Lower leg skin (tissue), 4 donors: ENCODE results near the gene OSGIN1. TPM values are rescaled to one million over a fixed set of nuclear protein-coding genes. Genes with fewer than 3 reads are reported as not detected.

Experiments
- DNase-seq, 2 donors: peaks; one replicate each; pipeline ENCODE4 v3.0.0-alpha.2; 2019; ENCODE audit warnings: low spot score in 2 of 2
- H3K4me3 ChIP-seq: fragments of 200-600 bp; sonication (generic); 2 replicates; pipeline ENCODE4 v1.5.1; 2017; ENCODE audit warnings: mild to moderate bottlenecking, low read depth; ENCODE audit not compliant: poor library complexity, severe bottlenecking
- POLR2A ChIP-seq, 2 donors: fragments of 450-650 bp; IDR thresholded peaks; one replicate each; pipeline ENCODE4 v1.6.1; 2016 to 2017; ENCODE audit warnings: antibody characterized with exemption in 2 of 2, mild to moderate bottlenecking in 1 of 2, moderate library complexity in 1 of 2
- WGBS, 2 donors: methylation state at CpG; one replicate each; pipeline ENCODE4 v1.1.5; 2018; 5-methylcytosine and 5-hydroxymethylcytosine counted together
- intact Hi-C: fragments of 100-400 bp; cut with DNase I; formaldehyde crosslinking; loops from one replicate; pipeline ENCODE4 v1.15.0; 2023; ENCODE audit warnings: low total_unique reads
- total RNA-seq, 4 donors: library from RNA; depleted of rRNA; stranded (reverse); fragments of >200 nt; gene quantifications; one replicate each; pipeline ENCODE4 v1.1.0, GENCODE V29; 2016
- TF ChIP-seq, protein P1 (sequence below), 3 donors: fragments of 450-650 bp; IDR thresholded peaks; one replicate each; pipeline ENCODE4 v1.5.1; 2016; ENCODE audit warnings: antibody characterized with exemption in 3 of 3, mild to moderate bottlenecking in 3 of 3, moderate library complexity in 2 of 3

The OSGIN1 gene
- total RNA-seq, 4 donors from 2014 or later: 1.1 to 3.2 (median 2.4) TPM

DNA sequence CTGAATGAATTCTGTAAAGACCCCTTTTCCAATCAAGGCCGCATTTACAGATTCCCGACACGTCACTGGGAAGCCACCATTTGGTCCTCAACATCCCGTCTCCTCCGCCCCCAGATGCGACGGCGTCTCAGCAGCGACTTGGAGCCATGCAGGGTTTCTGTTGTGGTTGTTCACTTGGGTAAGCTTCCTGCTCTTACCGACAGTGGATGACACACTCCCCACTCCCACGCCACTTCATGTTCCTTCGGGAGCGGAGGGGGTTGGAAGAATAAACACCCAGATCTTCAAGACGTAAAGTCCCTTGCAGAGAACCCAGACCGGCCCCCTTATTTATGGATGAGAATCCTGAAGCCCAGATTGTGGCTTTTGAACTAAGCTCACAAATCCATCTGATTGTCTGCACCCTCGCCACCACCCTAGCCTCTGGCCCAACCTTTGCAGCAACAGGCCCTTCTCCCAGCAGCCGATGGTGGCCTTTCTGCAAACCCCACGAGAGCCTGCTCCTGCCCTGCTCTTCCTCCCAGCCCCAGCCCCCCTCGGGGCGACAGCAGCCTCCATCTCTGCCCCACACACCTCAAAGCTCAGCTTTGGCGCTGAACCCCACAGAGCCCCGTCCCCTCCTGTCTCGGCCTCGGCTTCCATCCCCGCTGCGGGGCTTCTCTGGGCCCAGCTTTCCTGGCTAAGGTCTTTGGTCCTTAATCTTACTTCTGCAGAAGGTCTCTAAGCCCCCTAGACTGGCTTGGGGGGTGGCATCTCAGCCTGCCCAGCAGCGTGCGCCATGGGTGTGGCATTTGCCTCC, 19.0 kb upstream of the OSGIN1 start:
- TF ChIP-seq, protein P1, sequence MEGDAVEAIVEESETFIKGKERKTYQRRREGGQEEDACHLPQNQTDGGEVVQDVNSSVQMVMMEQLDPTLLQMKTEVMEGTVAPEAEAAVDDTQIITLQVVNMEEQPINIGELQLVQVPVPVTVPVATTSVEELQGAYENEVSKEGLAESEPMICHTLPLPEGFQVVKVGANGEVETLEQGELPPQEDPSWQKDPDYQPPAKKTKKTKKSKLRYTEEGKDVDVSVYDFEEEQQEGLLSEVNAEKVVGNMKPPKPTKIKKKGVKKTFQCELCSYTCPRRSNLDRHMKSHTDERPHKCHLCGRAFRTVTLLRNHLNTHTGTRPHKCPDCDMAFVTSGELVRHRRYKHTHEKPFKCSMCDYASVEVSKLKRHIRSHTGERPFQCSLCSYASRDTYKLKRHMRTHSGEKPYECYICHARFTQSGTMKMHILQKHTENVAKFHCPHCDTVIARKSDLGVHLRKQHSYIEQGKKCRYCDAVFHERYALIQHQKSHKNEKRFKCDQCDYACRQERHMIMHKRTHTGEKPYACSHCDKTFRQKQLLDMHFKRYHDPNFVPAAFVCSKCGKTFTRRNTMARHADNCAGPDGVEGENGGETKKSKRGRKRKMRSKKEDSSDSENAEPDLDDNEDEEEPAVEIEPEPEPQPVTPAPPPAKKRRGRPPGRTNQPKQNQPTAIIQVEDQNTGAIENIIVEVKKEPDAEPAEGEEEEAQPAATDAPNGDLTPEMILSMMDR (IDR thresholded peaks at IDR 0.05): no peak
- TF ChIP-seq POLR2A (IDR thresholded peaks at IDR 0.05): no peak
- no peak overlapping the region for H3K4me3 ChIP-seq
- no peak for DNase-seq
- intact Hi-C loops: no loop called here
- WGBS, 2 donors: 76 to 77% methylated on average over 28 of the region's 28 CpGs

DNA sequence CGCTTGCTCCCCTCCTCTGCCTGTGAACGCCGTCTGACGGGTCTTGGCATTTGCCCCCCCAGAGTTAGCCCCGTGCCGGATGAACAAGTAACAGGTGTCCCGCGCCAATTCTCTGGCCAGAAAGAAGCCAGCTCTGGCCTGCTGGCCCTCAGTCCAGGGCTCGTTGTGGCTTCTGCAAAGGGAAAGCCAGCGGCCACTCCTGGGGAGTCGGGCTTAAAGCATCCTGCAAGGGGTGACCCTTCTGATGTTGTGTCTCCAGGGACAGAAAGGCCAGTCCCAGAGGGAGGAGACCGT, 18.4 kb upstream of the OSGIN1 start:
- intact Hi-C loops: no loop called here
- WGBS, 2 donors: 60 to 66% methylated on average over 12 of the region's 12 CpGs
- DNase-seq: no peak
- TF ChIP-seq, protein P1 (IDR thresholded peaks at IDR 0.05): no peak
- no peak for TF ChIP-seq POLR2A (IDR thresholded peaks at IDR 0.05)
- no peak overlapping the region for H3K4me3 ChIP-seq

DNA sequence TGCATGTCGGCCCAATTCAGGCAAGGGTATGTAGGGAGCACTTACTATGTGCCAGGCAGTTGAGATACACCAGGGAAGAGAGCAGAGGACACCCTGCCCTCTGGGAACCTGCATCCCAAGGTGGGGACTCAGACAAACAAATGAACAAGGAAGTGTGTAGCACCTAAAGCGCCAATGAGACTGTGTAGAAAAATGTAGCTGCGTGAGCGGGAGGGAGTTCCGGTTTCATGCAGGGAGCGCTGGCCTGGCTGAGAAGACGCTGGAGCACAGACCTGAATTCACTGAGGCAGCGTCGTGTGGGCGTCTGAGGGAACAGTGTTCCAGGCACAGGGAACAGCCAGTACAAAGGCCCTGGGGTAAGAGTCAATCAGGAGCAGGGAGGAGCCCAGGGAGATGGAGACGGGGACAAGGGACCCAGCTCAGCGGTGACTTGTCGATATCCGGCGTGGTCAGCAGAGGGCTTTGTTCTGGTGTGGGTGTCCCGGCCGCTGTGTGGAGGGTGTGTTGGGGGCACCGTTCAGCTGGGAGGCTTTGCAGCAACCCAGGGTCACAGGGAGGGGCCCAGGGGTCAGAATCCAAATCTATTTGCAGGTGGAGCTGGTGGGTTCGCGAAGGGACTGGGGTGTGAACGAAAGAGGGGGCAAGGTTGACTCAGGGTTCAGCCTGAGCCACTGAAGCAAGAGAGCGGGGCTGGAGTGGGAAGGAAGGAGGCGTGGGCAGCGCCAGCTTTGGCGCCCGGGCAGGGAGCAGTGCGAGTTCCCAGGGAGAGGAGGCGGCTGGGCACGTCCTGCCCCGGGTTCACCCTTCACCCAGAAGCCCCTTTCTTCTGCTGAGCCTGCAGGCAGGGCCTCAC, 17.8 kb upstream of the OSGIN1 start:
- TF ChIP-seq, protein P1 (IDR thresholded peaks at IDR 0.05): no peak
- TF ChIP-seq POLR2A (IDR thresholded peaks at IDR 0.05): no peak
- intact Hi-C loops: no loop called here
- DNase-seq: no peak
- no peak overlapping the region for H3K4me3 ChIP-seq
- WGBS, 2 donors: 67 to 82% methylated on average over 29 to 30 of the region's 30 CpGs

DNA sequence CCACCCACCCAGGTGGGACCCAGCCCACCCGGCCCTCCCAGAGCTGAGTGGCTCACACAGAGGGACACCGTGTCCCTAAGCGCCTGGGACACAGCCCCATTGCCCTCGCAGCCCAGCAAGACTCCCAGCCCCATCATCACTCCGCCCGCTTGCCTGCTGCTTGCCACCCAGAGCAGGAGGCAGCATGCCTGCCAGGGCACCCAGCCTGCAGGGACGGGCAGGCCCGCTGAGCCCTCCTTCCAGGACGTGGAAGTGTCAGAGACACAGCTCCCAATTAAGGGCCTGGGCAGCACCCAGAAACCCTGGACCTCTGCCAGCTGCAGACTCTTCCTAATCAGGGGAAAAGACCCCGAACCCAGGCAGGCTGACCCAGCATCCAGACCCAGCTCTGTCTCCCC, 17.2 kb upstream of the OSGIN1 start:
- DNase-seq: no peak
- no peak overlapping the region for H3K4me3 ChIP-seq
- TF ChIP-seq POLR2A (IDR thresholded peaks at IDR 0.05): no peak
- TF ChIP-seq, protein P1 (IDR thresholded peaks at IDR 0.05): no peak
- 20 to 51% methylated on average over 2 to 4 of the region's 10 CpGs for WGBS, 2 donors
- intact Hi-C loops: no loop called here

DNA sequence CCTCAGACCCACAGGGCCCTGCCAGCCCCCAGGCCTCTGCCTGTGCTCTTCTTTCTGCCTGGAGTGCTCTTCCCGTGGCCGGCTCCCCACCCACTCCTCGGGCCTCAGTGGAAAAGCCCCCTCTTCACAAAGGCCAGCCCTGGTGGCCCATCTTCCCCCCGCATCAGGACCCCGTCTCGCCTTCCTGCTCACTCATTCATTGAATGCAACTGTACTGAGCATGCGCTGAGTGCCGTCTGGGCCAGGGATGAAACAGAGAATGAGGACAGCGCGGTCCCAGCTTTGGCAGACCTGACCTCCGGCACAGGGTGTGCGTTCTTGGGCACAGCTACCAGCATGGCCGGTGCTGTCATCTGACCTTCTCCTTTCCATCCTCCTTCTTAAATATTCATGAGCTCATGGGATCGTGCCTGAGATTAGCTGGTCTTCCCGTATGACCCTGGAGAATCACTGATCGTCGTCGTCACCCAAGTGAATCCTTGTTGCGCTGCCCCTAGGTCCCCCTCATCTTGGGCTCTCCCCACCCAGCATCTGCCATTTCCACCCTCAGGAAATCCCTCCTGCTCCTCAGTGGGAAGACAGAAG, 16.4 kb upstream of the OSGIN1 start:
- intact Hi-C loops: no loop called here
- DNase-seq: no peak
- no peak overlapping the region for H3K4me3 ChIP-seq
- TF ChIP-seq POLR2A (IDR thresholded peaks at IDR 0.05): no peak
- 86 to 89% methylated on average over 18 to 19 of the region's 19 CpGs for WGBS, 2 donors

DNA sequence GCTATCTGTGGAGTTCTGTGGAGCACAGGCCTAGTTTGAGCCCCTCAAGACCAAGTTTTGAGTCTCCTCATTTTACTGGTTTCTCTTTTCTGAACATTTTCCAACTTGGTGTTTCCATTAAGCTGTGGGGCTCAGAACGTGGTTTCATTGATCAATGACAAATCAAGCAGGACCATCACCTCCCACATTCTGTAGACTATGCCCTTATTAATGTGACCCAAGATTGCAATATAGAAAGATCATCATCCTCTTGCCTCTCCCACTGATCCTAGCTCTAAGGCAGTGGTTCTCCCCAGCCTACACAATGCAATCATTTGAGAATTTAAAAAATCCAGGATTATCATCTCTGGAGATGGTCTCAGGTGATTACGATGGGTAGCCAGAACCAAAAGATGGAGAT, 15.8 kb upstream of the OSGIN1 start:
- 93 to 94% methylated on average over 2 of the region's 2 CpGs for WGBS, 2 donors
- no peak for DNase-seq
- intact Hi-C loops: no loop called here

More for the DNA sequence above, 15.8 kb upstream of the OSGIN1 start:
- no peak overlapping the region for H3K4me3 ChIP-seq
- TF ChIP-seq POLR2A (IDR thresholded peaks at IDR 0.05): no peak
- TF ChIP-seq, protein P1 (IDR thresholded peaks at IDR 0.05): no peak
